ENCODE measurements around the gene TMX3.

TMX3 gene

GRCh38 chr18:68707646-68708045, 7.3 kb downstream of the TMX3 start:
- no peak for DNase-seq

- DNase-seq: no peak
Observed at GRCh38 chr18:68705119-68705518, 9.8 kb downstream of the TMX3 start.

- DNase-seq: no peak
Observed at GRCh38 chr18:68703326-68703725, 11.6 kb downstream of the TMX3 start.

- DNase-seq: no peak
Observed at GRCh38 chr18:68701353-68701752, 13.6 kb downstream of the TMX3 start.

GRCh38 chr18:68699043-68699442, 15.9 kb downstream of the TMX3 start:
- no peak for DNase-seq

- DNase-seq: no peak
Observed at GRCh38 chr18:68696937-68697336, 18.0 kb downstream of the TMX3 start.

- no peak for DNase-seq
Observed at GRCh38 chr18:68694316-68694715, 20.6 kb downstream of the TMX3 start.

GRCh38 chr18:68693091-68693815, 21.7 kb downstream of the TMX3 start:
- no peak for DNase-seq

GRCh38 chr18:68679528-68679927, 35.4 kb downstream of the TMX3 start:
- DNase-seq: peak; percentile 29 to 38

GRCh38 chr18:68676913-68677312, 38.0 kb downstream of the TMX3 start:
- DNase-seq: no peak

- no peak for DNase-seq
Observed at GRCh38 chr18:68667121-68667520, 47.8 kb downstream of the TMX3 start.

- DNase-seq: no peak
Observed at GRCh38 chr18:68666381-68666780, 48.5 kb downstream of the TMX3 start.

GRCh38 chr18:68665628-68666027, 49.3 kb downstream of the TMX3 start:
- DNase-seq: peak in 1 of 2 donors; percentile 38

GRCh38 chr18:68662754-68663153, 52.2 kb downstream of the TMX3 start:
- no peak for DNase-seq

GRCh38 chr18:68660354-68661183, 54.3 kb downstream of the TMX3 start:
- DNase-seq: peak; percentile 15 to 34

GRCh38 chr18:68648191-68648590, 66.7 kb downstream of the TMX3 start:
- DNase-seq: no peak

- no peak for DNase-seq
Observed at GRCh38 chr18:68642003-68642402, 72.9 kb downstream of the TMX3 start.

- no peak for DNase-seq
Observed at GRCh38 chr18:68640861-68641260, 74.0 kb downstream of the TMX3 start.

- no peak for DNase-seq
Observed at GRCh38 chr18:68638613-68639012, 76.3 kb downstream of the TMX3 start.

- DNase-seq: no peak
Observed at GRCh38 chr18:68627812-68628211, 87.1 kb downstream of the TMX3 start.
